K562 (cell line): ENCODE results near the gene ICA1. TPM values are rescaled to one million over a fixed set of nuclear protein-coding genes. Genes with fewer than 3 reads are reported as not detected.

Source experiments
- ATF7 ChIP-seq: fragments of 450-650 bp; IDR thresholded peaks from 2 replicates; pipeline ENCODE4 v1.7.1; 2014; ENCODE audit warnings: mild to moderate bottlenecking, moderate library complexity
- ESRRA ChIP-seq: fragments of 450-650 bp; IDR thresholded peaks from 2 replicates; pipeline ENCODE4 v1.6.1; 2014; ENCODE audit warnings: low read depth, mild to moderate bottlenecking, moderate library complexity, borderline replicate concordance
- GABPA ChIP-seq: fragments of 200-800 bp; sonication (Bioruptor generic); conservative IDR thresholded peaks from 2 replicates; pipeline ENCODE4 v1.6.1; 2016; ENCODE audit warnings: low read depth, missing genetic modification characterization, missing compliant biosample characterization
- GABPB1 ChIP-seq: sonication (generic); formaldehyde crosslinking; IDR thresholded peaks from 2 replicates; pipeline ENCODE4 v1.8.0; 2022; ENCODE audit warnings: mild to moderate bottlenecking, missing genetic modification reagents
- GATAD2B ChIP-seq: fragments of 450-650 bp; IDR thresholded peaks from 2 replicates; pipeline ENCODE4 v1.6.1; 2017; ENCODE audit warnings: mild to moderate bottlenecking, borderline replicate concordance
- GTF2A2 ChIP-seq: IDR thresholded peaks from 2 replicates; pipeline ENCODE4 v1.6.1; 2016; ENCODE audit warnings: mild to moderate bottlenecking, missing genetic modification characterization, missing compliant biosample characterization
- HDGF ChIP-seq: fragments of 450-650 bp; IDR thresholded peaks from 2 replicates; pipeline ENCODE4 v1.6.1; 2016
- L3MBTL2 ChIP-seq: fragments of 450-650 bp; IDR thresholded peaks from 2 replicates; pipeline ENCODE4 v1.6.1; 2016; ENCODE audit warnings: mild to moderate bottlenecking, moderate library complexity
- MAX ChIP-seq: sonication (generic); formaldehyde crosslinking; IDR thresholded peaks from 2 replicates; pipeline ENCODE4 v1.9.0; 2022; ENCODE audit warnings: mild to moderate bottlenecking, missing genetic modification reagents
- NFIC ChIP-seq: fragments of 450-650 bp; IDR thresholded peaks from 2 replicates; pipeline ENCODE4 v1.6.1; 2017; ENCODE audit warnings: mild to moderate bottlenecking, inconsistent platforms
- NFYB ChIP-seq: IDR thresholded peaks from 2 replicates; pipeline ENCODE4 v1.6.1; 2011; ENCODE audit warnings: mild to moderate bottlenecking, moderate library complexity; ENCODE audit not compliant: insufficient read length; ENCODE audit errors: extremely low read depth
- POLR2AphosphoS5 ChIP-seq: IDR thresholded peaks from 2 replicates; pipeline ENCODE4 v1.6.1; 2011; ENCODE audit warnings: mild to moderate bottlenecking, low read depth, low read length, moderate library complexity; ENCODE audit not compliant: control insufficient read depth, insufficient read depth
- POLR2B ChIP-seq: fragments of 450-650 bp; IDR thresholded peaks from 2 replicates; pipeline ENCODE4 v1.6.1; 2018; ENCODE audit warnings: low read depth; ENCODE audit not compliant: partially characterized antibody
- POLR2G ChIP-seq: fragments of 200-400 bp; formaldehyde crosslinking; IDR thresholded peaks from 2 replicates; pipeline ENCODE4 v1.6.1; 2017; ENCODE audit warnings: low read depth, mild to moderate bottlenecking, antibody characterized with exemption, low read length, moderate library complexity
- RBM39 ChIP-seq: fragments of 200-400 bp; formaldehyde crosslinking; optimal IDR thresholded peaks from 2 replicates; pipeline ENCODE3; 2018; ENCODE audit warnings: low read depth, low read length
- SOX6 ChIP-seq: fragments of 450-650 bp; IDR thresholded peaks from 2 replicates; pipeline ENCODE4 v1.6.1; 2014; ENCODE audit warnings: mild to moderate bottlenecking
- TARDBP ChIP-seq: fragments of 450-650 bp; IDR thresholded peaks from 2 replicates; pipeline ENCODE4 v1.6.1; 2016
- ZBTB7A ChIP-seq: IDR thresholded peaks from 2 replicates; pipeline ENCODE4 v1.6.1; 2011; ENCODE audit warnings: low read depth, mild to moderate bottlenecking, low read length, moderate library complexity, borderline replicate concordance; ENCODE audit not compliant: control insufficient read depth
- ZBTB9 ChIP-seq: fragments of 450-650 bp; formaldehyde crosslinking; IDR thresholded peaks from 2 replicates; pipeline ENCODE4 v1.4.0; 2020; ENCODE audit warnings: mild to moderate bottlenecking, moderate library complexity
- ZC3H11A ChIP-seq: IDR thresholded peaks from 2 replicates; pipeline ENCODE4 v1.6.1; 2012; ENCODE audit warnings: low read depth, low read length, improper control_type of control experiment
- ZNF212 ChIP-seq: fragments of 450-650 bp; formaldehyde crosslinking; IDR thresholded peaks from 2 replicates; pipeline ENCODE4 v1.4.0; 2020; ENCODE audit warnings: mild to moderate bottlenecking
- ZNF24 ChIP-seq: fragments of 450-650 bp; IDR thresholded peaks from 2 replicates; pipeline ENCODE4 v1.6.1; 2016
- ZNF253 ChIP-seq: fragments of 250-450 bp; sonication (Bioruptor Pico); conservative IDR thresholded peaks from 2 replicates; pipeline ENCODE4 v1.6.1; 2021; ENCODE audit warnings: mild to moderate bottlenecking
- ZNF589 ChIP-seq: fragments of 200-800 bp; sonication (Bioruptor generic); IDR thresholded peaks from 2 replicates; pipeline ENCODE4 v1.6.1; 2016; ENCODE audit warnings: low read depth, missing genetic modification characterization, missing compliant biosample characterization
- ZNF740 ChIP-seq, 3 experiments: fragments of 200-800 bp in 1 of 3; sonication (Bioruptor generic) in 1 of 3; sonication (generic) in 1 of 3; formaldehyde crosslinking in 1 of 3; IDR thresholded peaks; 2 replicates each; pipeline versions ENCODE4 v1.6.1 to v1.8.0; 2016 to 2022; ENCODE audit warnings: mild to moderate bottlenecking in 2 of 3, missing compliant biosample characterization in 2 of 3, missing genetic modification characterization in 2 of 3, missing genetic modification reagents in 1 of 3
- polyA plus RNA-seq, 8 experiments: library from polyadenylated mRNA; depleted of rRNA in 4 of 8; stranded (reverse) in 5 of 8; unstranded in 3 of 8; fragments of >200 nt; fragmentation: Nextera tagmentation in 2 of 8; fragmentation: Illumina TruSeq in 1 of 8; extraction: Ambion mirVana in 2 of 8; extraction: Trizol in 1 of 8; gene quantifications; 2 replicates each; pipeline versions ENCODE4 v1.2.1 to v1.2.3, GENCODE V29; 2011 to 2014; ENCODE audit warnings: inconsistent platforms in 1 of 8, missing spikeins in 1 of 8
- total RNA-seq, 7 experiments: library from RNA; depleted of rRNA in 6 of 7; stranded (reverse); fragments of >200 nt in 6 of 7; fragmentation: Illumina TruSeq in 2 of 7; extraction: Trizol in 2 of 7; gene quantifications; 2 replicates each; pipeline versions ENCODE4 v1.2.1 to v1.2.3, GENCODE V29; 2011 to 2021; ENCODE audit warnings: low replicate concordance in 1 of 7

ICA1 gene
- total and polyA plus RNA-seq, 9 of the 15 experiments (the other 6 are each of a cell fraction or from before 2014, with no cell fraction given) = 7.1 to 22.3 (median 16.4) TPM

GRCh38 chr7:8261711-8262695 is at the start of gene ICA1 (continued):
- TF ChIP-seq POLR2AphosphoS5 (peak; percentile 52; the same call in 1 of the 2 replicates), POLR2G (peak; percentile 92), L3MBTL2 (peak; percentile 65), GATAD2B (peak; percentile 72; the same call in 1 of the 2 replicates), ZNF740 (CRISPR knock-in tag; IDR thresholded peaks at IDR 0.05) (peak; percentile 79; the same call in 1 of the 2 replicates), ZNF740 (tag; IDR thresholded peaks at IDR 0.05) (peak in 1 of 2 experiments; percentile 69; a peak in 1 of 4 replicates), ZC3H11A (no peak), ZBTB7A (peak; percentile 65; the same call in 1 of the 2 replicates), GABPB1 (CRISPR knock-in tag) (peak; percentile 79), ATF7 (peak; percentile 73; the same call in 1 of the 2 replicates), ZNF589 (CRISPR knock-in tag) (no peak; the same call in 1 of the 2 replicates), RBM39 (no peak), NFYB (no peak), ZNF253 (CRISPR knock-in tag) (no peak), ESRRA (peak; percentile 42; the same call in 1 of the 2 replicates), SOX6 (peak; percentile 23; the same call in 1 of the 2 replicates), TARDBP (0 out of 2 replicates have a peak, but pooled peaks have one; percentile 28), HDGF (no peak), ZBTB9 (CRISPR knock-in tag) (no peak), ZNF212 (CRISPR knock-in tag) (no peak), GTF2A2 (tag) (0 out of 2 replicates have a peak, but pooled peaks have one; percentile 27), POLR2B (peak; percentile 55), GABPA (peak; percentile 60), NFIC (peak; percentile 13; the same call in 1 of the 2 replicates), ZNF24 (peak; percentile 92), MAX (peak; percentile 88)
